NCI-H2171 treated with DMSO at 0.1 percent for 48 hours (cell line): ENCODE data around the gene HECTD1.
"Not testable (repeated sequence)": the region's sequence is repeated elsewhere in the genome, so short reads cannot be mapped to it uniquely, and the experiment has no call there.

ENCODE experiments used
- DNase-seq: peaks from one replicate; lab custom pipeline; 2025; lab: John Stamatoyannopoulos, UW

HECTD1 gene

DNA sequence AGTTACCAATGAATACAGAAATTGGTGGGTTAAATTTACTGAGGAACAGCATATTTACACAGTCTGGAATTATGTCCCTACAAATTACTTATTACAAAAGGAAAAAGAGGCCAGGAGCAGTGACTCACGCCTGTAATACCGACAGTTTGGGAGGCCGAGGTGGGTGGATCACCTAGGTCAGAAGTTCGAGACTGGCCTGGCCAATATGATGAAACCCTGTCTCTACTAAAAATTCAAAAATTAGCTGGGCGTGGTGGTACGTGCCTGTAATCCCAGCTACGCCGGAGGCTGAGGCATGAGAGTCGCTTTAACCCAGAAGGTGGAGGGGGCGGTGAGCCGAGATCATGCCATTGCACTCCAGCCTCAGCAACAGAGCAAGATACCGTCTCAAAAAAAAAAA lies 52.6 kb downstream of the HECTD1 start:
- no peak for DNase-seq

DNA sequence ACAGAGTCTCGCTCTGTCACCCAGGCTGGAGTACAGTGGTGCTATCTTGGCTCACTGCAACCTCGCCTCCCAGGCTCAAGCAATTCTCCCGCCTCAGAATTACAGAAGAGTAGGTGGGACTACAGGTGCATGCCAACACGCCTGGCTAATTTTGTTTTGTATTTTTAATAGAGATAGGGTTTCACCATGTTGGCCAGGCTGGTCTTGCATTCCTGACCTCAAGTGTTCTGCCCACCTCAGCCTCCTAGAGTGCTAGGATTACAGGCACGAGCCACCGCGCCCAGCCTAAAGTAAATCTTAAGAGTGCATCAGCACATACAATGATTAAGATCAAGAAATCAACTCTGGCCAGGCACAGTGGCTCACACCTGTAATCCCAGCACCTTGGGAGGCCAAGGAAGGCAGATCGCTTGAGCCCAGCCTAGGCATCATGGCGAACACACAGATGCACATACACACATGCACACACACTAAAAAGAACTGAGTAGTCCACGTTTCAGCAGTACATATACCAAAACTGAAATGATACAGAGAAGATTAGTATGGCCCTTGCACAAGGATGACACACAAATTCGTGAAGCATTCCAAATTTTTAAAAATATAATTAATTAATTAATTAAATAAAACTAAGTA lies 65.0 kb downstream of the HECTD1 start:
- DNase-seq: no peak

DNA sequence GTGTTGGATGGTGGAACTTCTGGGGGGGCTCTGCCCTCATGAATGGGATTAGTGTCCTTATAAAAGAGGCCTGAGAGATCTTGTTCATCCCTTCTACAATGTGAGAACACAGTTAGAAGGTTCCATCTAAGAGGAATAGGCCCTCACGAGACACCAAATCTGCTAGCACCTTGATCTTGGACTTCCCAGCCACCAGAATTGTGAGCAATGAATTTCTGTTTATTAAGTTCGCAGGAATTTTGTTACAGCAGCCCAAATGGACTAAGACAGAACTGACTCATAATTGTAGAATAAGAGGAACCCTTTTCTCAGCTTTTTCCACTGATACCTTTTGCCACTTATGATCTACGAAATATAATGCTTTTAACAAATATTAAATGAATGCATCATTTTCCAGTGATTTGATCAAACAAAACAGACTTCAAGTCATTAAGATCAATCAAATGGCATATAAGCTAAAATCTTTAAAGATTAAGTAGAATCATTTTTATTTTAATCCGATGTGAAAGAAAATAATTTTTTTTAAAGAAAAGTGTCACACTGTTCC lies 68.2 kb downstream of the HECTD1 start:
- no peak for DNase-seq

DNA sequence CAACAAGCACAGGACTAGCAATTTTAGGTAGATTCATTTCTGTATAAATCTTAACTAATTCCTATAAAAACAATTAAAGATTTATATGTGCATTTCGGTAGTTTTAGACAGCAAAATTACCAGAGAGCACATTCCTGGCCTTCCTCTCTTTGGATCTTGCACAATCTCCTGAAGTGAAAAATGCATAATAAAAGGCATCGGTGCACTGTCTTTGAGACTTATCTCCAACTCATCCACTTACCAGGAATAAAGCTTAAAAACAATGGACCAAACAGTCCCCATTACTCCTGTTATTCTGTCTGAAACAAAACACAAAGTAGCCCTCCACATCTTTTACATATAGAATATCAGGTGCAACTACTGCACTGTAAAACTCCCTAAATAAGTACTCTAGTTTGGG lies 69.3 kb downstream of the HECTD1 start:
- DNase-seq: no peak

DNA sequence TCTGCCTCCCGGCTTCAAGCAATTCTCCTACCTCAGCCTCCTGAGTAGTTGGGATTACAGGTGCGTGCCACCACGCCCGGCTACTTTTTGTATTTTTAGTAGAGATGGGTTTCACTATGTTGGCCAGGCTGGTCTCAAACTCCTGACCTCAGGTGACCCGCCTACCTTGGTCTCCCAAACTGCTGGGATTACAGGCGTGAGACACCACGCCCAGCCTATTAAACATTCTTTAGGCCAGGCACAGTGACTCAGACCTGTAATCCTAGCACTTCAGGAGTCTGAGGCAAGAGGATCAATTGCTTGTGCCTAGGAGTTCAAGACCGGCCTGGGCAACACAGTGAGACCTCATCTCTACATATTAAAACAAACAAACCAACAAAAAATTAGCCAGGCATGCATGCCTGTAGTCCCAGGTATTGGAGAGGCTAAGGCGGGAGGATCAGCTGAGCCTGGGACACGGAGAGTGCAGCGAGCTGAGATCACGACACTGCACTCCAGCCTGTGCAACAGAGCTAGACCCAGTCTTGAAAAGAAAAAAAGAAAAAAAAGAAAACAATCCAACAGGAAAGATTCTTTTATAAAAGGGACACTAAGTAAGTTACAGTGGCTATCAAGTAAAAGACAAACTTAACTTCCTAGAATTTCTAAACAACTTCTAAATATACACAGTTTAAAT lies 70.2 kb downstream of the HECTD1 start:
- DNase-seq: no peak

DNA sequence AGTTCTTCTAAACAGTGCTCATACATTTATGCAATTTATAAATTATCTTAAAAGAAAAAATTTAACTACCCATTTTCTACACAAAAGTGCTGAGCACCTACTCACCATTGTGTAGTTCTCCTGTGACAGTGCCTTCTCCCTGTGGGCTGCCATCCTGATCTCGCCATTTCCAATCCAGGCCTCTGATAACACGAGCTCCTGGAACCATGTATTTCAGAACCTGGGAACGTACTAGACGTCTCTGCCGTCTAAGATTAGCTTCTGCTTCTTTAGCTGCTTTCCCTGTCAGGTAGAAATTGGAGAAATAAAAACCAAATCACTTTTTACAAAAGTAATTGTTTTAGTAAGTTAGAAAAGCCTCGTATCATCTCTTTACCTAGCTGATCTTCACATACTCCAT lies 74.5 kb downstream of the HECTD1 start:
- DNase-seq: no peak

DNA sequence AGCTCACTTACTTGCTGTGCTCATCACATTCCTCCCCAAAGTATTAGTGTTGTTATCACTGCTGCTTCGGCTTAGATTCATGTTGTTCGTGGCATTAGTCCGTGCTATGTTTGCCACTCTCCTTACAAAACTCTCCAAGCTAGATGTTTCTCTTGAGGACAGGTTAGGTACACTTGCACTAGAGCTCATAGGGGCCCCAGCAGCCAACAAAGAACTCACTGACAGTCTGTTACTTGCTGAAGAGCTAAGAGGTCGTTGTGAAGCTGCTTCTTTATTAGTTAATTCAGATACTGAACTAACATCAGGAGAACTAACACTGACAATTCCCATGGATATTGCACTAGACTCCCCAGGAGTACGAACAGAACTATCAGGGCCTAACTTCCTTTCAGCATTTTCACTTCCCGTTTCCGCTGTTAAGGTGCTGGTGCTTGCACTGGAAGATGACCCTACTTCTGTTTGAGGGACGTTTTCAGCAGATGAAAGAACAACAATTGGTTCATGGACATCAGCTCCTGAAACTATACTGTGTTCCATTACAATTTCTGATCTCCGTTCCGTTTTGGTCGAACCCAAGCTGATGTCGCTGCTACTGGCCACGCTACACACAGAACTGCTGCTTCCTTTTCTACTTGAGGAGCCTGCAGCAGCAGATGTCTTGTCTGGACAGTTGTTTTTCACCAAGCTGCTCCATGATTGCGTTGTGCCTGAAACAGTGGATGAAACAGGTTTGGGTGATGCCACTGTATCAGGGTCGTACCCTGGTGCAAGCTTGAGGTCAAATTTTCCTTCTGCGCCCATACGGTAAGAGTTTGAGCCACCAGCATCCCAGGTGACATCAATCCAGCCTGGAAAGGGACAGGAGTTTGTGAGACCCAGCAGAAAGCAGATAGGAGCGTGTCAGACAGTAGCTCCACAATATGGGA lies 78.7 kb downstream of the HECTD1 start:
- no peak for DNase-seq

DNA sequence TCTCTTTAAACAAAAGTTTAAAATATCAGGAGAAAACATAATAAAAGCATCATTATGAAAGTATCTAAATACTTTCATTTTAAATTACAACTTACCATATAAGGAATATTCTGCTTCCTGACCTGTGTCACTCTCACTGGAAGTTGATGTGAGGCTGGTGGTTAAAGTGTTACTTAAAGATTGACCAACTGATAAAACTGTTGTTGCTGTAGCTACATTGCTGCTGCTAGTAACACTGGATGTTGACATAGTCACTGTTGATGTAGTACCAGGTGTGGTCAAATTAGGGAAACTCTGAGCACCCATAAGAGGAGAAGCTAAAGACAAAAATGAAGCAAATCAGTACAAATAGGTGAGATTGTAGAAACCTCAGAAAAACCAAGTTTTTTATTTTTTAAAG lies 79.9 kb downstream of the HECTD1 start:
- DNase-seq: no peak

DNA sequence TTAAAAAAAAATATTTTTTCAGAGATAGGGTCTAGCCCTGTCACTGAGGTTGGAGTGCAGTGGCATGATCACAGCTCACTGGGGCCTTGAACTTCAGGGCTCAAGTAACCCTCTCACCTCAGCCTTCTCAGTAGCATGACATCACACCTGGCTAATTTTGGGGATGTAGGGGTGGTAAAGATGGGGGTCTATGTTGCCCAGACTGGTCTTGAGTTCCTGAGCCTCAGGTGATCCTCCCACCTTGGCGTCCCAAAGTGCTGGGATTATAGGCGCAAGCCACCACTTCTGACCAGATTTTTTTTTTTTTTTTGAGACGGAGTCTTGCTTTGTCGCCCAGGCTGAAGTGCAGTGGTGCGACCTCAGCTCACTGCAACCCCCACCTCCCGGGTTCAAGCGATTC lies 80.9 kb downstream of the HECTD1 start:
- DNase-seq: no peak

DNA sequence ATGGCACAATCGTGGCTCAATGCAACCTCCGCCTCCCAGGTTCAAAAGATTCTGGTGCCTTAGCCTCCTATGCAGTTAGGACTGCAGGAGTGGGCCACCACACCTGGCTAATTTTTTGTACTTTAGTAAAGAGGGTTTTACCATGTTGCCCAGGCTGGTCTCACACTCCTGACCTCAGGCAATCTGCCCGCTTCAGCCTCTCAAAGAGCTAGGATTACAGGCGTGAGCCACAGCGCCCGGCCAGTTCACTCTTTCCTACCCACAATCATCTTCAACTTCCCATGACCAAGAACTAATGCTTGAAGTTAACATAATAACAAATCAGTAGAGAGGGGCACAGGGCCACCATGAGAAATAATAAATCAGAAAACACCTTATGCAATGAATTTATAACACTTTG lies 82.4 kb downstream of the HECTD1 start:
- DNase-seq: no peak

DNA sequence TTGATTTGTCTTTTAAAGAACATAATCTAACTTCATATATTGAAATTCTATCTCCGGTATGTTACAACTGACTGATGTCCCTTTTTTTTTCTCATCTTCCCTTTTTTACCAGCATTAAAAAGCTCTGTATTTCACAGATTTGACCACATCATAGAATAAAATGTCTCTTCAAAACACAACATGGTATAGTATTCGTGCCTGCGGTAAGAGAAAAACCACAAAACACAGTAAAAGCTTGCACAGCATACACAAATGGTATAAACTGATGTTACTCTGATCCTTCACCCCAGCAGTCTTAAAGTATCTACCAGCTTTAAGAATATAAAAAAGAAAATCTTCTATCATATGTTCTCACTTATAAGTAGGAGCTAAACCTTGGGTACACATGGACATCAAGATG lies 83.4 kb downstream of the HECTD1 start:
- no peak for DNase-seq

DNA sequence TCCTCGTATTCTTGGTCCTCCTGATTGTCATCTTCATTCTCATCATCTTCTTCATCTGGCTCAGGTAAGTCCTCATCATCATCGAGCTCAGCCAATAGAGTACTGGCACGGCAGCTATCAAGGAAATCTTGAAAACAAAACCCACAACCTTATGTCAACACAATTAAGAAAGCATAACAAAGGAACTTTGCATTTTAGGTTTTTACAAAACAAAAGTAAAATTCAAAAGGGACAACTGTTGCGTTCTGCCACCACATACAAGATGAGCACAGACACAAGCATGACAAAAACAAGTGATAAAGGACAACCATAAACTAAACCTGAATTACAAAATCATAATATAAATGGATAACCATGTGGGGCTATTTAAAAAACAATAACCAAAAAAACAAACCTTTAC lies 84.7 kb downstream of the HECTD1 start:
- no peak for DNase-seq

DNA sequence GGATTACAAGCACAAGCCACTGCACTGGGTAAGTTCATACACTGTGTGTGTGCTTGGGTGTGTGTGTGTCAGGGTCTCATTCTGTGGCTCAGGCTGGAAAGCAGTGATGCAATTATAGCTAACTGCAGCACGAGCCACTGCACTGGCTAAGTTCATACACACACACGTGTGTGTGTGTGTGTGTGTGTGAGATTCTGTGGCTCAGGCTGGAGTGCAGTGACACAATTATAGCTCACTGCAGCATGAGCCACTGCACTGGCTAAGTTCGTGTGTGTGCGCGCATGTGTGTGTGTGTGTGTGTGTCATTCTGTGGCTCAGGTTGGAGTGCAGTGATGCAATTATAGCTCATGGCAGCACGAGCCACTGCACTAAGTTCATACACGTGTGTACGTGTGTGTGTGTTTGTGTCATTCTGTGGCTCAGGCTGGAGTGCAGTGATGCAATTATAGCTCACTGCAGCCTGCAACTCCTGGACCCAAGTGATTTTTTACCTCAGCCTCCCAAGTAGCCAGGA lies 85.4 kb downstream of the HECTD1 start:
- no peak for DNase-seq

DNA sequence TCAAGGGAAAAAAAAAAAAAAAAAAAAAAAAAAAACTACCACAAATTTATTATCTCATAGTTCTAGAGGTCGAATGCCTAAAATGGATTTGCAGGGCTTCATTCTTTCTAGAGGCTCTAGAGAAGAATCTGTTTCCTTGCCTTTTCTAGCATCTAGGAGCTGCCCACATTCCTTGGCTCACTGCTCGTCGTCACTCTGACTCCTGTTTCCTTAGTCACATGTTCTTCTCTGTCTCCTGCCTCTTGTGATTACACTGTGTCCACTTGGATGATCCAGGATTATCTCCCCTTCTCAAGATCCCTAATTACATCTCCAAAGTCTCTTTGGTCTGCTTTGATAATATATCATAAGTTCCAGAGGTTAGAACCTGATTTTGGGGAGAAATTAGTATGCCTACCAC lies 88.7 kb downstream of the HECTD1 start:
- no peak for DNase-seq

DNA sequence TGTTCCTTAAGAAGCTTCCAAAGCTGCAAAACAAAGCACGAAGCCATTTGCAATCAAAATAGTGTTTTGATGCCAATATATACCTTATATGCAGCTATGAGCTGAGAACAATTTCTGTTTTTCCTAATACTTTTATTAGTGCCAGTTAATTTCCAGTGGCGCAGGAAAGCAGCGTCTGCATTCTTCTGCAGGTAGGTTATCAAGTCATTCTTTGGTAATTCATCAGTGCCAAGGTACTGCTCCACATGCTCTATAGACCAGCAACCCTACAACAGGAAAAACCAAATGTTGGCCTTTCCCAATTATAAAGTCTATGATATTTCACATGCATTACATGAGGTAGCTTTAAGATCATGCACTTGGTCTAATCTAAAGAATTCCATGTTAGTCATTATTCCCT lies 93.8 kb downstream of the HECTD1 start:
- DNase-seq: no peak

DNA sequence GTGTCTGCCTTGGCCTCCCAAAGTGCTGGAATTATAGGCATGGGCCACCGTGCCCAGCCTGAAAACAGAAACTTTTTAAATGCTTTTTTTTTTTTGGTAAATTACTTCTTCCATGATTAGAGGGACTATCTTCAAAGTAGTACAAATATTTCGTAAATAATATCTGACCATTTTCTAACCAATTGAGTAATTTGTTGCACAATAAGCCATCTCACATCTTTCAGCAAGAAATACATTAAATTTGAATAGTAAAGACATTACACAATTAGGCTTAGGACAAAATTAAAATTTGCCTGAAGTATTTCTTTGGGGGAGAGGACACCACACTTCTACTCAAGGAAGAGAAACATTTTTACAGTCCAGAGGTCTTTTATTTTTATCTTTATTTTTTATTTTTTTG lies 96.7 kb downstream of the HECTD1 start:
- no peak for DNase-seq

DNA sequence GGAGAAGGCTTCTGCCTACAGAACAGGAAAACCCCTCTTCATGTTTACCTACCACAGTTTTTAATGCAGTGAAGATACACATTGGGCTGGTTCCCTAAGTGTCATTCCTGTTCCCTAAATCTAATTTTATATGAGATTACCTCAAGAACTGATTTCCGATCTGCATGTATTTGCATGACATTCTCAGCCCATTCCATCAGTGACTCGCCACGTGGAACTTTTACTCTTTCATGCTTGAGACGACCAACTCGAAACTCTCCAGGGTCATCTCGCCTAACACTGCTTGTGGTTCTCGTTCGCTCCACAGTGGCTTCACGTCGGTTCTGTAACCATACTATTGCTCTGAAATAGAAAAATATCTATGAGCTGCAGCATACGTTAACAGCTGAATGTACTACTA lies 98.3 kb downstream of the HECTD1 start:
- DNase-seq: no peak

DNA sequence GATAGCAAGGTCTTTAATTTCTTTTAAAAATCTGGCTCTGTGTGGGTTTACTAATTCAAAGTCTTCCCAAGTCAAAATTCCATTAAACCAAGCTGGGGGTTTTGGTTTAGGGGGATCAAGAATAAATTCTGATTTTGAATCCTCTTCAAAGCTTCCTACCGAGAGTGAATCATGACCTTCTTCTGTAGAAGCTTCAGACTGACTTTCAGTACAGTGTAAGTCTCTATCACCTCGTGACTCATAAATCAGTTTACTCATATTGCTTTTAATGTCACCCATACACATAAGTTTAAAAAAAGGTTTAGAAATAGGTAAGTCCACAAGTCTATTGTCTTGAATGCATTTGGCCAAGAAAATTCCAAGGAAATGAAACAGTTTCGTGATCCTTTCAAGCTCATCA lies 100.8 kb downstream of the HECTD1 start:
- DNase-seq: no peak

DNA sequence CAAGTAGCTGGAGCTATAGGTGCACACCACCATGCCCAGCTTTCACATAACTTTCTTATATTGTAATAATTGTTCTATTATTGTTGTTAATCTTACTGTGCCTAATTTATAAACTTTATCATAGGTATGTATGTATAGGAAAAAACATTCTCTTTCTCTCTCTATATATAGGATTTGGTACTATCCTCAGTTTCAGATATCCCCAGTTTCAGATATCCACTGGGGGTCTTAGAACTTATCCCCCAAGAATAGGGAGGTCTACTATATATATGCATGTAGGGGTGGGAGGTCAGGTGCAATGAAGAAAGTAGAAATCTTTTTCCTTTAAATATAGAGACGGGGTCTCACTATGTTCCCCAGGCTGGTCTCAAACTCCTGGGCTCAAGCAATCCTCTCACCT lies 110.5 kb downstream of the HECTD1 start:
- DNase-seq: no peak

DNA sequence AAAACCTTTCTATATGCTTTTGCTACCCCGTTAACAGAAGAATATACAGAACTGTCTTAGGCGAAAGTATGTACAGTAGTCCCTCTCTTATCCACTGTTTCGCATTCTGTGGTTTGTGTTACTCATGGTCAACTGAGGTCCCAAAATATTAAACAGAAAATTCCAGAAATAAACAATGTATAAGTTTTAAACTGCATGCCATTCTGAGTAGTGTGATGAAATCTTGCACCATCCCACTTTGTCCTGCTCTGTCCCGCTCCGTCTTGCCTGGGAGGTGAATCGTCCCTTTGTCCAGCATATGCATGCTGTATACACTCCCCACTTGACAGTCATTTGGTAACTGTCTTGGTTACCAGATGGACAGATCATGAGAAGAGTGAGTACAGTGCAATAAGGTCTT lies 111.3 kb downstream of the HECTD1 start:
- no peak for DNase-seq

DNA sequence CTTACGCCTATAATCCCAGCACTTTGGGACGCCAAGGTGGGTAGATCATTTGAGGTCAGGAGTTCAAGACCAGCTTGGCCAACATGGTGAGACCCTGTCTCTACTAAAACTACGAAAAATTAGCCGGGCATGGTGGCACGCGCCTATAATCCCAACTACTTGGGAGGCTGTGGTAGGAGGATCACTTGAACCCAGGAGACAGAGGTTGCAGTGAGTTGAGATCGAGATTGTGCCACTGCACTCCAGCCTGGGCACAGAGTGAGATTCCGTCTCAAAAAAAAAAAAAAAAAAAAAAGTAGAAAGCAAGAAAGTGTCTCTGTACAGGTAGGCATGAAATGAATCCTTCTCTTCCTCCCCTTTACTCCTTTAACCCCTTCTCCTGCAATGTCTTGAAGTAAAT lies 111.8 kb downstream of the HECTD1 start:
- DNase-seq: not testable (repeated sequence)
